Right ventricle myocardium inferior (tissue), 1 donor: ENCODE results near the gene DUSP6. TPM values are rescaled to one million over a fixed set of nuclear protein-coding genes. Genes with fewer than 3 reads are reported as not detected.
A peak's percentile ranks its signal among the peaks of the same experiment; 100 is the strongest.

Experiments used
- ATAC-seq: fragments of 200-7000 bp; cut with Tn5 transposase; one replicate; pipeline ENCODE4 v1.9.1; 2020; ENCODE audit warnings: mild to moderate bottlenecking, moderate library complexity
- DNase-seq: peaks from one replicate; pipeline ENCODE4 v3.0.0; 2021; ENCODE audit errors: missing footprints
- intact Hi-C: fragments of 100-400 bp; cut with DNase I; formaldehyde crosslinking; loops from one replicate; pipeline ENCODE4 v1.11.0; 2022
- long read RNA-seq: library from polyadenylated mRNA; unstranded; transcript quantifications from one replicate; pipeline ENCODE4 v2.0.0, GENCODE V29; 2021
- total RNA-seq: library from RNA; stranded (reverse); fragmentation: NEBNext Ultra II Directional; extraction: Animal tissue kit (Norgen Biotek cat#: 25700); gene quantifications from one replicate; pipeline ENCODE4 v1.2.1, GENCODE V29; 2021
- donor health status: DM: no; HTN: yes; CAD: no; lungs with severe emphysema.

The DUSP6 gene
- 25.0 TPM for total RNA-seq
- long read RNA-seq, full-length matches to known transcripts, result 14 of 14 reads
- long read RNA-seq, partial matches to known transcripts, result 0 of 14 reads
- long read RNA-seq, other reads (novel, unspliced or antisense), result 0 of 14 reads

GRCh38 chr12:89352492-89353187 is at the start of gene DUSP6:
DUSP6 (minus strand) TSS chr12:89352501; CDS start chr12:89352039, 462 bp downstream.
- peak; percentile 98 for DNase-seq
- intact Hi-C loops, result loop anchor here (2.0 to 10.0 kb wide), 6 partner anchors 100 to 352 kb away; partner anchors contain the start of genes ATP2B1, GALNT4 and POC1B
- peak; percentile 77 for ATAC-seq

- DNase-seq, result no peak
- ATAC-seq, result no peak
- intact Hi-C loops, result no loop called here
Observed at GRCh38 chr12:89401433-89402058, 49.2 kb upstream of the DUSP6 start.

- intact Hi-C loops, result no loop called here
- DNase-seq (no peak), ATAC-seq (no peak)
Observed at GRCh38 chr12:89400415-89400814, 48.1 kb upstream of the DUSP6 start.

GRCh38 chr12:89395712-89396111 is 43.4 kb upstream of the DUSP6 start:
- ATAC-seq (no peak), DNase-seq (no peak)
- intact Hi-C loops, result no loop called here

- intact Hi-C loops, result loop anchor here (5.0 kb wide), 1 partner anchor 59 kb away; no protein-coding TSS in a partner anchor
- DNase-seq (no peak), ATAC-seq (no peak)
Observed at GRCh38 chr12:89393551-89394121, 41.3 kb upstream of the DUSP6 start.

- DNase-seq (no peak), ATAC-seq (no peak)
- intact Hi-C loops, result loop anchor here (5.0 kb wide), 1 partner anchor 60 kb away; no protein-coding TSS in a partner anchor
Observed at GRCh38 chr12:89392391-89392790, 40.1 kb upstream of the DUSP6 start.

GRCh38 chr12:89391726-89392336 is 39.5 kb upstream of the DUSP6 start:
- ATAC-seq (no peak), DNase-seq (no peak)
- intact Hi-C loops, result loop anchor here (5.0 kb wide), 1 partner anchor 60 kb away; no protein-coding TSS in a partner anchor

GRCh38 chr12:89390802-89391673 is 38.7 kb upstream of the DUSP6 start:
- DNase-seq (no peak), ATAC-seq (no peak)
- intact Hi-C loops, result loop anchor here (5.0 kb wide), 1 partner anchor 61 kb away; no protein-coding TSS in a partner anchor

GRCh38 chr12:89389755-89390661 is 37.7 kb upstream of the DUSP6 start:
- intact Hi-C loops, result loop anchor here (5.0 to 10.0 kb wide), 2 partner anchors 62 to 1575 kb away; no protein-coding TSS in a partner anchor
- ATAC-seq (peak; percentile 76), DNase-seq (no peak)

- no peak for ATAC-seq
- DNase-seq, result no peak
- intact Hi-C loops, result loop anchor here (10.0 kb wide), 1 partner anchor 1579 kb away; no protein-coding TSS in a partner anchor
Observed at GRCh38 chr12:89386138-89386537, 33.8 kb upstream of the DUSP6 start.

- DNase-seq (no peak), ATAC-seq (no peak)
- intact Hi-C loops, result loop anchor here (10.0 kb wide), 1 partner anchor 1580 kb away; no protein-coding TSS in a partner anchor
Observed at GRCh38 chr12:89384807-89385206, 32.5 kb upstream of the DUSP6 start.

- ATAC-seq, result peak; percentile 89
- intact Hi-C loops, result loop anchor here (10.0 kb wide), 1 partner anchor 1581 kb away; no protein-coding TSS in a partner anchor
- DNase-seq, result no peak
Observed at GRCh38 chr12:89384050-89384758, 31.9 kb upstream of the DUSP6 start.

GRCh38 chr12:89383235-89384049 is 31.1 kb upstream of the DUSP6 start:
- intact Hi-C loops, result loop anchor here (10.0 kb wide), 1 partner anchor 1581 kb away; no protein-coding TSS in a partner anchor
- ATAC-seq (peak; percentile 50), DNase-seq (no peak)

- DNase-seq (no peak), ATAC-seq (no peak)
- intact Hi-C loops, result loop anchor here (10.0 kb wide), 1 partner anchor 1582 kb away; no protein-coding TSS in a partner anchor
Observed at GRCh38 chr12:89382328-89382727, 30.0 kb upstream of the DUSP6 start.

GRCh38 chr12:89379839-89380467 is 27.7 kb upstream of the DUSP6 start:
- no peak for DNase-seq
- intact Hi-C loops, result loop anchor here (10.0 kb wide), 1 partner anchor 1585 kb away; no protein-coding TSS in a partner anchor
- ATAC-seq, result no peak
